A673 (cell line): ENCODE results near the gene ARMC10. TPM values are rescaled to one million over a fixed set of nuclear protein-coding genes. Genes with fewer than 3 reads are reported as not detected.

Source experiments
- BruUV-seq: library from RNA; stranded (reverse); fragments of 400-500 nt; replicated peaks from 2 replicates; lab custom pipeline; 2021; lab: Mats Ljungman, UMichigan
- CTCF ChIA-PET: fragments of 300-600 bp; sonication (Branson Sonifier 250); formaldehyde crosslinking; loops from one replicate; lab custom pipeline; 2022; ENCODE audit warnings: antibody characterized with exemption; lab: Charles Lee
- POLR2A ChIA-PET: fragments of 300-600 bp; sonication (Branson Sonifier 250); formaldehyde crosslinking; loops from one replicate; lab custom pipeline; 2022; ENCODE audit warnings: antibody characterized with exemption; ENCODE audit not compliant: low non-redundant PET; lab: Charles Lee
- DNase-seq: peaks from one replicate; pipeline ENCODE4 v3.0.0-alpha.2; 2015; ENCODE audit warnings: low spot score
- H3K27ac ChIP-seq: fragments of 200-600 bp; sonication (generic); 2 replicates; pipeline ENCODE4 v1.5.1; 2016; ENCODE audit warnings: mixed run types, low read depth, mild to moderate bottlenecking, mixed read lengths, antibody characterized with exemption, low read length; ENCODE audit not compliant: poor library complexity, severe bottlenecking
- H3K27me3 ChIP-seq: fragments of 200-600 bp; sonication (generic); replicated peaks from 2 replicates; pipeline ENCODE4 v1.6.1; 2017; ENCODE audit warnings: mixed run types, low read depth, mild to moderate bottlenecking, mixed read lengths, antibody characterized with exemption, low read length; ENCODE audit not compliant: insufficient read depth, poor library complexity
- H3K36me3 ChIP-seq: fragments of 200-600 bp; sonication (generic); 2 replicates; pipeline ENCODE4 v1.6.1; 2016; ENCODE audit warnings: mixed run types, mild to moderate bottlenecking, mixed read lengths, antibody characterized with exemption, low read length; ENCODE audit not compliant: insufficient read depth, poor library complexity, severe bottlenecking
- H3K4me1 ChIP-seq: fragments of 200-600 bp; sonication (generic); 2 replicates; pipeline ENCODE4 v1.6.1; 2017; ENCODE audit warnings: mixed run types, mild to moderate bottlenecking, mixed read lengths, antibody characterized with exemption, low read length; ENCODE audit not compliant: insufficient read depth, poor library complexity, severe bottlenecking
- H3K4me3 ChIP-seq: fragments of 200-600 bp; sonication (generic); 2 replicates; pipeline ENCODE4 v1.5.1; 2016; ENCODE audit warnings: low read depth, mixed run types, mild to moderate bottlenecking, mixed read lengths, low read length; ENCODE audit not compliant: poor library complexity, severe bottlenecking
- H3K9me3 ChIP-seq: fragments of 200-600 bp; sonication (generic); 2 replicates; pipeline ENCODE4 v1.6.1; 2016; ENCODE audit warnings: mixed run types, low read depth, mild to moderate bottlenecking, mixed read lengths, antibody characterized with exemption, low read length; ENCODE audit not compliant: poor library complexity, severe bottlenecking
- CTCF ChIP-seq: fragments of 300-800, 200-600 bp; sonication (generic); conservative IDR thresholded peaks from 2 replicates; pipeline ENCODE4 v1.5.1; 2017; ENCODE audit warnings: low read depth, mild to moderate bottlenecking, antibody characterized with exemption, low read length, moderate library complexity, mixed read lengths
- EZH2 ChIP-seq: fragments of 200-600 bp; sonication (generic); IDR thresholded peaks from 2 replicates; pipeline ENCODE4 v1.6.1; 2017; ENCODE audit warnings: borderline replicate concordance, low read depth, mild to moderate bottlenecking, mixed read lengths, antibody characterized with exemption, low read length; ENCODE audit not compliant: poor library complexity, severe bottlenecking
- intact Hi-C: fragments of 100-400 bp; cut with micrococcal nuclease; formaldehyde crosslinking; loops from one replicate; pipeline ENCODE4 v1.10.0; 2022; ENCODE audit not compliant: unreplicated experiment
- total RNA-seq: library from RNA; stranded (reverse); gene quantifications from 2 replicates; pipeline ENCODE4 v1.2.3, GENCODE V29; 2021

Gene ARMC10
- total RNA-seq, 1 experiment from 2014 or later, result 32.0 TPM

DNA sequence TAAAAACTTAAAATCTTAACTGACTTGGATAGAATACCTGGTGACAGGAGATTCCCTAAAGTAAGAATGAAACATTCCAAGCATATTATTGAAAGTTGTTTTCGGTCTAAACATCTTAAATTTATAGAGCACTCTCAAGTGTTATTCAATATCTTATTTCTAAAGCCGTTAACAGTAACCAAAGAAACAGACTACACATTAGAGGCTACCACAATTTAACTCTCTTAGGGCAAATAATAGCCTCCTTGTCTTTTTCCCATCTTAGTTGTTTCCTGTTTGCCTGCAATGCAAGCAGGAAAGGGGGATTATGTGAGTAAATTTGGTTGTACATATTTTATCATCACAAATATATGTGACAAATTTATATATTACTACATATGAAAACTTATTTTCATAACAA lies 42.5 kb downstream of the ARMC10 start:
- BruUV-seq, result no TSS peak
- TF ChIP-seq EZH2, result no peak
- TF ChIP-seq CTCF, result no peak
- H3K36me3 ChIP-seq, result peaks cover 10% of the 10 kb centered on the region
- intact Hi-C loops, result no loop called here
- POLR2A ChIA-PET, result no interaction called here
- CTCF ChIA-PET, result no interaction called here
- no peak overlapping the region for H3K27ac ChIP-seq
- H3K4me1 ChIP-seq, result no peaks in the 10 kb centered on the region
- no peak for DNase-seq
- no peaks in the 10 kb centered on the region for H3K27me3 ChIP-seq
- no peaks in the 10 kb centered on the region for H3K9me3 ChIP-seq
- H3K4me3 ChIP-seq, result no peak overlapping the region

- no peak overlapping the region for H3K27ac ChIP-seq
- H3K27me3 ChIP-seq, result no peaks in the 10 kb centered on the region
- no peaks in the 10 kb centered on the region for H3K9me3 ChIP-seq
- H3K4me1 ChIP-seq, result no peaks in the 10 kb centered on the region
- CTCF ChIA-PET, result no interaction called here
- no peak overlapping the region for H3K4me3 ChIP-seq
- no TSS peak for BruUV-seq
- POLR2A ChIA-PET, result no interaction called here
- intact Hi-C loops, result no loop called here
- no peak for TF ChIP-seq EZH2
- no peak for TF ChIP-seq CTCF
- DNase-seq, result no peak
- H3K36me3 ChIP-seq, result peaks cover 10% of the 10 kb centered on the region
Measured at GRCh38 chr7:103119791-103120291, 44.9 kb downstream of the ARMC10 start.

DNA sequence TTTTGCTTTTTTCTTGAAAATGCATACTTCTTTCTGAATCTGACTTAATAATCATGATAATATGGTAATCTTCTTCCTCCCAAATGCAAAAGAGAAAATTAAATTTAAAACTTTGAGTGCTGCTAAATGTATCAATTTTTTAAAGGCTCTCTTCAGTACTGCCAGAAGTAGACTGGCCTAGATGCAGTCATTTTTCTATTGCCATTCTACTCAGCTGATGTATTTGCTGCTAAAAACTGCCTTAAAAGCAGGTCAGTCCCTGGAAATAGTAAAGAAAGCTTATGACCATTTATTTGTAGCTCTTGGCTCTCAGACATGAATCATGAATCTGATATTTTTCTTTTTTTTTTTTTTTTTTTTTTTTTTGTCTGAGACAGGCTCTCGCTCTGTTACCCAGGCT lies 45.4 kb downstream of the ARMC10 start:
- BruUV-seq, result no TSS peak
- no peak for TF ChIP-seq CTCF
- no peak for TF ChIP-seq EZH2
- Histone ChIP-seq H3K4me1 (no peaks in the 10 kb centered on the region), H3K27ac (no peak overlapping the region), H3K36me3 (peaks cover 10% of the 10 kb centered on the region), H3K9me3 (no peaks in the 10 kb centered on the region), H3K4me3 (no peak overlapping the region), H3K27me3 (no peaks in the 10 kb centered on the region)
- CTCF ChIA-PET, result no interaction called here
- POLR2A ChIA-PET, result no interaction called here
- intact Hi-C loops, result no loop called here
- no peak for DNase-seq
